OCI-LY1 (cell line): ENCODE results near the gene ZFAND4.

Experiments used
- EZH2 ChIP-seq: fragments of 200-600 bp; sonication (generic), shearing (Covaris generic); IDR thresholded peaks from 2 replicates; pipeline ENCODE4 v1.8.0; 2017; ENCODE audit warnings: borderline replicate concordance, mixed run types, mild to moderate bottlenecking, antibody characterized with exemption, low read length, moderate library complexity, mixed read lengths
- TF ChIP-seq, protein P1 (sequence below): fragments of 200-600 bp; sonication (generic), shearing (Covaris generic); IDR thresholded peaks from 2 replicates; pipeline ENCODE4 v1.5.1; 2017; ENCODE audit warnings: mild to moderate bottlenecking, antibody characterized with exemption, low read length, moderate library complexity, mixed read lengths

DNA sequence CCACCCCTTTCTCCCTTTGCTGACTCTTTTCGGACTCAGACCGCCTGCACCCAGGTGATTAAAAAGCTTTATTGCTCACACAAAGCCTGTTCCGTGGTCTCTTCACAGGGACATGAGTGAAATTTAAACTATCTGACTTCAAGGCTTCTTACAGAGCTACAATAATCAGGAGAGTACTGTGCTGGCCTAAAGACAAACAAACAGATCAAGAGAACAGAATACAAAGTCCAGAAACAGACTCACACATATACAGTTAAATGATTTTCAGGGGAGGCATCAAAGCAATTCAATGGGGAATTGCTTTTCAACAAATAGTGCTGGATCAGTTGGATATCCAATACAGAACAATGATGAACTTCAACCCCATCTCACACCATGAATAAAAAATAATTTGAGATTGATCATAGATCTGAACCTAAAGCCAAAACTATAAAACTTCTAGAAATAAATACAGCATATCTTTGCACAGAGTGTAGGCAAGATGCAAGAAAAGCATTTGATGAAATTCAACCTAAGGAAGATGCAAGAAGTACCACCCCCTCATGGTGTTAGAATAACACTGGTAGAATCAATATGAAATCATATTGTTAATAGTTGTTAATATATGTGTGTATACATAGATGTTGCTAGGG lies 96.5 kb downstream of the ZFAND4 start:
- TF ChIP-seq EZH2: no peak
- TF ChIP-seq, protein P1, sequence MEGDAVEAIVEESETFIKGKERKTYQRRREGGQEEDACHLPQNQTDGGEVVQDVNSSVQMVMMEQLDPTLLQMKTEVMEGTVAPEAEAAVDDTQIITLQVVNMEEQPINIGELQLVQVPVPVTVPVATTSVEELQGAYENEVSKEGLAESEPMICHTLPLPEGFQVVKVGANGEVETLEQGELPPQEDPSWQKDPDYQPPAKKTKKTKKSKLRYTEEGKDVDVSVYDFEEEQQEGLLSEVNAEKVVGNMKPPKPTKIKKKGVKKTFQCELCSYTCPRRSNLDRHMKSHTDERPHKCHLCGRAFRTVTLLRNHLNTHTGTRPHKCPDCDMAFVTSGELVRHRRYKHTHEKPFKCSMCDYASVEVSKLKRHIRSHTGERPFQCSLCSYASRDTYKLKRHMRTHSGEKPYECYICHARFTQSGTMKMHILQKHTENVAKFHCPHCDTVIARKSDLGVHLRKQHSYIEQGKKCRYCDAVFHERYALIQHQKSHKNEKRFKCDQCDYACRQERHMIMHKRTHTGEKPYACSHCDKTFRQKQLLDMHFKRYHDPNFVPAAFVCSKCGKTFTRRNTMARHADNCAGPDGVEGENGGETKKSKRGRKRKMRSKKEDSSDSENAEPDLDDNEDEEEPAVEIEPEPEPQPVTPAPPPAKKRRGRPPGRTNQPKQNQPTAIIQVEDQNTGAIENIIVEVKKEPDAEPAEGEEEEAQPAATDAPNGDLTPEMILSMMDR: no peak
